ENCODE results near the gene CYB561A3. TPM values are rescaled to one million over a fixed set of nuclear protein-coding genes. Genes with fewer than 3 reads are reported as not detected.

CYB561A3 gene
- total RNA-seq, 3 donors from 2014 or later (not counting 1 experiment from before 2014, with no cell fraction given) = 24.6 to 33.5 (median 30.2) TPM

- no peak overlapping the region for H3K4me3 ChIP-seq (ENCODE audit: low read length)
- Mint-ChIP-seq H3K4me3 (no peak overlapping the region), H3K9me3 (no peaks in the 10 kb centered on the region), H3K4me1 (no peaks in the 10 kb centered on the region), H3K27ac (peak overlapping the region; percentile 29 to 47), H3K27me3 (ENCODE audit: low read depth in 2 of 2) (no peaks in the 10 kb centered on the region), H3K36me3 (peaks cover 17% of the 10 kb centered on the region)
- no peak for TF ChIP-seq CTCF (IDR thresholded peaks at IDR 0.05)
- whole genome bisulfite sequencing (ENCODE audit: insufficient coverage) = 70% methylated on average over 7 of the region's 8 CpGs
- peaks cover 37% of the 10 kb centered on the region for H3K36me3 ChIP-seq (ENCODE audit: control insufficient read depth, insufficient read depth, low read length)
- ATAC-seq (no peak), DNase-seq (no peak)
- no peaks in the 10 kb centered on the region for H3K4me1 ChIP-seq (ENCODE audit: control insufficient read depth, insufficient read depth, low read length)
- H3K9me3 ChIP-seq (ENCODE audit: control insufficient read depth, insufficient read depth, low read length) = no peaks in the 10 kb centered on the region
- no peak overlapping the region for H3K27ac ChIP-seq (ENCODE audit: low read length)
- H3K27me3 ChIP-seq (ENCODE audit: control insufficient read depth, insufficient read depth, low read length) = no peaks in the 10 kb centered on the region
- intact Hi-C loops (cut with micrococcal nuclease) = no loop called here
Observed at GRCh38 chr11:61370349-61371005, 8.8 kb upstream of the CYB561A3 start.

GRCh38 chr11:61369372-61370348 is 8.0 kb upstream of the CYB561A3 start:
- 96% methylated on average over 9 of the region's 9 CpGs for WGBS (ENCODE audit: insufficient coverage)
- Histone ChIP-seq H3K36me3 (ENCODE audit: control insufficient read depth, insufficient read depth, low read length) (peaks cover 39% of the 10 kb centered on the region), H3K27me3 (ENCODE audit: control insufficient read depth, insufficient read depth, low read length) (no peaks in the 10 kb centered on the region), H3K4me3 (ENCODE audit: low read length) (no peak overlapping the region), H3K27ac (ENCODE audit: low read length) (no peak overlapping the region), H3K4me1 (ENCODE audit: control insufficient read depth, insufficient read depth, low read length) (no peaks in the 10 kb centered on the region), H3K9me3 (ENCODE audit: control insufficient read depth, insufficient read depth, low read length) (no peaks in the 10 kb centered on the region)
- TF ChIP-seq CTCF (IDR thresholded peaks at IDR 0.05) = no peak
- Mint-ChIP-seq H3K27me3 (ENCODE audit: low read depth in 2 of 2) (no peaks in the 10 kb centered on the region), H3K9me3 (no peaks in the 10 kb centered on the region), H3K36me3 (peaks cover 17% of the 10 kb centered on the region), H3K4me3 (no peak overlapping the region), H3K27ac (peak overlapping the region; percentile 29 to 47), H3K4me1 (no peaks in the 10 kb centered on the region)
- intact Hi-C loops (cut with micrococcal nuclease) = no loop called here
- no peak for ATAC-seq
- no peak for DNase-seq

- Mint-ChIP-seq H3K27me3 (ENCODE audit: low read depth in 2 of 2) (no peaks in the 10 kb centered on the region), H3K9me3 (no peaks in the 10 kb centered on the region), H3K4me1 (peaks cover 1 to 3% of the 10 kb centered on the region in 2 donors), H3K27ac (no peak overlapping the region), H3K4me3 (no peak overlapping the region), H3K36me3 (peaks cover 17% of the 10 kb centered on the region)
- ATAC-seq (no peak), DNase-seq (no peak)
- Histone ChIP-seq H3K9me3 (ENCODE audit: control insufficient read depth, insufficient read depth, low read length) (no peaks in the 10 kb centered on the region), H3K27me3 (ENCODE audit: control insufficient read depth, insufficient read depth, low read length) (no peaks in the 10 kb centered on the region), H3K27ac (ENCODE audit: low read length) (no peak overlapping the region), H3K4me3 (ENCODE audit: low read length) (no peak overlapping the region), H3K36me3 (ENCODE audit: control insufficient read depth, insufficient read depth, low read length) (peaks cover 47% of the 10 kb centered on the region), H3K4me1 (ENCODE audit: control insufficient read depth, insufficient read depth, low read length) (no peaks in the 10 kb centered on the region)
- intact Hi-C loops (cut with micrococcal nuclease) = no loop called here
- no peak for TF ChIP-seq CTCF (IDR thresholded peaks at IDR 0.05)
- WGBS (ENCODE audit: insufficient coverage) = 96% methylated on average over 7 of the region's 7 CpGs
Observed at GRCh38 chr11:61368646-61369045, 7.0 kb upstream of the CYB561A3 start.
